Testis (tissue), 2 donors: ENCODE data around the gene MESD.

Experiments used
- CTCF ChIP-seq, 3 experiments: fragments of 450-650 bp in 2 of 3; fragments of 200-600 bp in 1 of 3; sonication (generic) in 1 of 3; IDR thresholded peaks; one replicate each; pipeline ENCODE4 v1.5.1; 2016 to 2019; ENCODE audit warnings: antibody characterized with exemption in 3 of 3, mild to moderate bottlenecking in 2 of 3, moderate library complexity in 1 of 3
- POLR2A ChIP-seq: fragments of 450-650 bp; IDR thresholded peaks from one replicate; pipeline ENCODE4 v1.6.1; 2017; ENCODE audit warnings: antibody characterized with exemption, mild to moderate bottlenecking, moderate library complexity

GRCh38 chr15:80942746-80943565, 46.7 kb downstream of the MESD start:
- TF ChIP-seq CTCF (IDR thresholded peaks at IDR 0.05), result no peak
- TF ChIP-seq POLR2A, result no peak
